Endothelial cell of umbilical vein (primary cell): Measurements from ENCODE around the gene CYGB. TPM values are rescaled to one million over a fixed set of nuclear protein-coding genes. Genes with fewer than 3 reads are reported as not detected.

Experiments used
- BruUV-seq: library from RNA; stranded (reverse); fragments of 400-500 nt; replicated peaks from 2 replicates; lab custom pipeline; 2021; lab: Mats Ljungman, UMichigan
- CTCF ChIA-PET: fragments of 300-600, 350-600 bp; sonication (Branson Sonifier 250); formaldehyde crosslinking; loops from one replicate; lab custom pipeline; 2021; ENCODE audit warnings: antibody characterized with exemption, inconsistent platforms; lab: Charles Lee
- POLR2A ChIA-PET: fragments of 300-600, 350-600 bp; sonication (Branson Sonifier 250); formaldehyde crosslinking; loops from one replicate; lab custom pipeline; 2021; ENCODE audit warnings: antibody characterized with exemption, inconsistent platforms; lab: Charles Lee
- DNase-seq: peaks from one replicate; pipeline ENCODE4 v3.0.0-alpha.2; 2011; ENCODE audit warnings: low read depth, low spot score
- FAIRE-seq: peaks from 2 replicates; lab custom pipeline; 2011; peaks lifted over from hg19 to GRCh38; lab: Jason Lieb, UNC
- H2AFZ ChIP-seq: 2 replicates; pipeline ENCODE4 v1.6.0; 2012; ENCODE audit warnings: low read depth, low read length, control low read depth, inconsistent platforms
- H3K27ac ChIP-seq: 2 replicates; pipeline ENCODE4 v1.5.1; 2011; ENCODE audit warnings: low read depth, mild to moderate bottlenecking, control low read depth, low read length, moderate library complexity; ENCODE audit not compliant: insufficient read depth
- H3K27me3 ChIP-seq, 2 experiments: 2 replicates each; pipeline versions ENCODE4 v1.6.0 to v1.6.1; 2011; ENCODE audit warnings: low read length in 2 of 2, mixed read lengths in 1 of 2; ENCODE audit not compliant: control insufficient read depth in 2 of 2, insufficient read depth in 2 of 2
- H3K36me3 ChIP-seq, 2 experiments: 2 replicates in 1 of 2; 3 replicates in 1 of 2; pipeline ENCODE4 v1.5.1; 2011; ENCODE audit warnings: low read length in 2 of 2, mild to moderate bottlenecking in 1 of 2, moderate library complexity in 1 of 2; ENCODE audit not compliant: control insufficient read depth in 2 of 2, insufficient read depth in 2 of 2; ENCODE audit errors: extremely low read depth in 1 of 2
- H3K4me1 ChIP-seq: 3 replicates; pipeline ENCODE4 v1.5.1; 2011; ENCODE audit warnings: mild to moderate bottlenecking, low read length; ENCODE audit not compliant: control insufficient read depth, insufficient read depth; ENCODE audit errors: extremely low read depth
- H3K4me2 ChIP-seq: 2 replicates; pipeline ENCODE4 v1.6.1; 2011; ENCODE audit warnings: low read length, control low read depth, mixed read lengths; ENCODE audit not compliant: insufficient read depth
- H3K4me3 ChIP-seq, 3 experiments: fragments of 200-600 bp in 1 of 3; sonication (generic), shearing (Covaris generic) in 1 of 3; replicated peaks in 1 of 3; 2 replicates each; pipeline ENCODE4 v1.5.1; 2011 to 2016; ENCODE audit warnings: control low read depth in 3 of 3, low read length in 3 of 3, mild to moderate bottlenecking in 2 of 3, inconsistent platforms in 1 of 3, low read depth in 1 of 3, moderate library complexity in 1 of 3; ENCODE audit not compliant: insufficient read depth in 1 of 3
- H3K79me2 ChIP-seq: 2 replicates; pipeline ENCODE4 v1.6.0; 2012; ENCODE audit warnings: low read length, inconsistent platforms; ENCODE audit not compliant: control insufficient read depth, insufficient read depth
- H3K9ac ChIP-seq: replicated peaks from 2 replicates; pipeline ENCODE3; 2011; ENCODE audit warnings: low read length, control low read depth; ENCODE audit not compliant: insufficient read depth; ENCODE audit errors: extremely low read depth
- H3K9me1 ChIP-seq: replicated peaks from 3 replicates; pipeline ENCODE4 v1.6.0; 2011; ENCODE audit warnings: mild to moderate bottlenecking, low read length; ENCODE audit not compliant: control insufficient read depth, insufficient read depth; ENCODE audit errors: extremely low read depth
- H3K9me3 ChIP-seq: replicated peaks from 2 replicates; pipeline ENCODE4 v1.5.1; 2012; ENCODE audit warnings: low read length, inconsistent platforms; ENCODE audit not compliant: control insufficient read depth, insufficient read depth
- H4K20me1 ChIP-seq: replicated peaks from 2 replicates; pipeline ENCODE3; 2011; ENCODE audit warnings: mild to moderate bottlenecking, low read length; ENCODE audit not compliant: control insufficient read depth, insufficient read depth; ENCODE audit errors: extremely low read depth
- CTCF ChIP-seq, 2 donors: IDR thresholded peaks; 1 replicate in 1 of 2; 2 replicates in 1 of 2; pipeline ENCODE4 v1.5.1; 2011; ENCODE audit warnings: low read length in 2 of 2, mild to moderate bottlenecking in 2 of 2, moderate library complexity in 2 of 2, control low read depth in 1 of 2, inconsistent platforms in 1 of 2, low read depth in 1 of 2; ENCODE audit not compliant: insufficient read depth in 1 of 2; ENCODE audit errors: extremely low read depth in 1 of 2
- EZH2 ChIP-seq: IDR thresholded peaks from 2 replicates; pipeline ENCODE4 v1.6.1; 2012; ENCODE audit warnings: borderline replicate concordance, low read depth, mild to moderate bottlenecking, moderate library complexity, low read length, inconsistent platforms; ENCODE audit not compliant: severe bottlenecking
- FOS ChIP-seq: IDR thresholded peaks from 2 replicates; pipeline ENCODE4 v1.6.1; 2011; ENCODE audit warnings: mild to moderate bottlenecking, low read length, moderate library complexity, borderline replicate concordance; ENCODE audit not compliant: insufficient read depth
- GATA2 ChIP-seq: IDR thresholded peaks from 2 replicates; pipeline ENCODE4 v1.7.0; 2011; ENCODE audit warnings: low read depth, mild to moderate bottlenecking, moderate library complexity, mixed read lengths, low read length; ENCODE audit not compliant: insufficient read length, insufficient read depth
- JUN ChIP-seq: IDR thresholded peaks from 2 replicates; pipeline ENCODE4 v1.6.1; 2011; ENCODE audit warnings: borderline replicate concordance, low read depth; ENCODE audit not compliant: insufficient read length, insufficient read depth
- MYC ChIP-seq: IDR thresholded peaks from one replicate; pipeline ENCODE4 v1.6.1; 2011; ENCODE audit warnings: mild to moderate bottlenecking, low read depth, low read length
- POLR2A ChIP-seq: IDR thresholded peaks from 2 replicates; pipeline ENCODE4 v1.6.1; 2012; ENCODE audit warnings: low read depth, mild to moderate bottlenecking, control low read depth, low read length
- POLR2AphosphoS5 ChIP-seq: IDR thresholded peaks from 2 replicates; pipeline ENCODE4 v1.6.1; 2012; ENCODE audit warnings: low read depth, mild to moderate bottlenecking, control low read depth, low read length, moderate library complexity; ENCODE audit not compliant: insufficient read depth
- dilution Hi-C: fragments of 300-500 bp; cut with MboI; formaldehyde crosslinking; loops from one replicate; pipeline ENCODE4 v1.15.0; 2019; ENCODE audit warnings: low sequenced_read_pairs; ENCODE audit not compliant: extremely low pct_ligation_motif_present
- intact Hi-C: fragments of 100-400 bp; cut with micrococcal nuclease; formaldehyde crosslinking; loops from one replicate; pipeline ENCODE4 v1.10.0; 2022
- polyA plus RNA-seq, 4 experiments: library from polyadenylated mRNA; depleted of rRNA in 3 of 4; stranded (reverse) in 3 of 4; unstranded in 1 of 4; fragments of >200 nt; gene quantifications; 2 replicates each; pipeline versions ENCODE4 v1.2.1 to v1.2.3, GENCODE V29; 2011 to 2012; ENCODE audit warnings: missing spikeins in 1 of 4
- total RNA-seq: library from RNA; stranded (reverse); gene quantifications from 2 replicates; pipeline ENCODE4 v1.2.3, GENCODE V29; 2021
- TF ChIP-seq, protein P1 (sequence below): IDR thresholded peaks from 2 replicates; pipeline ENCODE4 v1.6.1; 2011; ENCODE audit not compliant: insufficient read depth, insufficient read length

Gene CYGB
- total and polyA plus RNA-seq, 2 donors (not counting 3 experiments of a cell fraction or from before 2014, with no cell fraction given), result 0.22 to 0.91 TPM

DNA sequence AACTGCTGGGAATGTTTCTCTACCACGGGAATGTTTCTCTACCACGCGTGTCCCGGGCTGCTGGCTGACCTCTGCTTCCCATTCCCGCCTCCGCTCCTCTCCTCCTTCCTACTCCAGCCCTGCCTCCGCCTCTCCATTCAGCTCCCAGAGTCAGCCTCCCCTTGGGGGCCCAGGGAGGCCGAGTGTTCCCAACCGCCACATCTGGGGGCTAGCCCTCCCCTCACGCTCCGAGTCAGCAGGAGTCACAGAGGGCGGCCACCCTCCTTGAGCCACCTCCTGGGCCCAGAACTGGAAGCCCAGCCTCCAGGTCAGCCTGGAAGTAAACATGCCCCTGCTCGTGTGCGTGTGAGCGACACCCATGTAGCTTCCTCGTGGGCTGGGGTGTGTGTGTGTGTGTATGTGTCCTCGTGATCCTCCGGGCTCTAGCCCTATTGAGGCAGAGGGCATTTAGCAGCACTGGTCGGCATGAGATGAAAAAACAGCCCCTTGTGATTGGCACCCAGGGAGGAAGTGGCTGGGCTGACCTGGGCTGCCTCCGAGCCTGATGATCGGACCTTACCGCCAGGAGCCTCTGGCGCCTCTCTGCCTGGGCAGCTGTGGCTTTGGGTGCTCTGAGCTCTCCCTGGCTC, 7.3 kb downstream of the CYGB start:
- no peaks in the 10 kb centered on the region for H4K20me1 ChIP-seq
- no peak overlapping the region for H3K4me2 ChIP-seq
- TF ChIP-seq CTCF (IDR thresholded peaks at IDR 0.05; ENCODE audit: extremely low read depth in 1 of 2, insufficient read depth in 1 of 2, low read depth in 1 of 2, low read length in 2 of 2) (no peak), POLR2A (no peak), FOS (no peak), JUN (no peak), POLR2AphosphoS5 (no peak), GATA2 (no peak), MYC (no peak), EZH2 (no peak)
- TF ChIP-seq, protein P1, sequence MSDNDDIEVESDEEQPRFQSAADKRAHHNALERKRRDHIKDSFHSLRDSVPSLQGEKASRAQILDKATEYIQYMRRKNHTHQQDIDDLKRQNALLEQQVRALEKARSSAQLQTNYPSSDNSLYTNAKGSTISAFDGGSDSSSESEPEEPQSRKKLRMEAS, result no peak
- dilution Hi-C loops (no loop called here), intact Hi-C loops (no loop called here)
- H3K79me2 ChIP-seq, result no peaks in the 10 kb centered on the region
- no peaks in the 10 kb centered on the region for H3K36me3 ChIP-seq
- no TSS peak for BruUV-seq
- H3K27me3 ChIP-seq, result no peaks in the 10 kb centered on the region
- FAIRE-seq, result no peak
- H3K9ac ChIP-seq, result peak overlapping the region; percentile 0
- peak; percentile 30 for DNase-seq
- no peaks in the 10 kb centered on the region for H3K9me1 ChIP-seq
- H3K9me3 ChIP-seq, result no peaks in the 10 kb centered on the region
- peak overlapping the region; percentile 67 for H2AFZ ChIP-seq
- no peak overlapping the region for H3K4me3 ChIP-seq
- CTCF ChIA-PET, result interaction anchor here (1.2 to 4.3 kb wide), 3 partner anchors 10 to 94 kb away, joined by 3 to 60 read pairs (median 23); no protein-coding TSS in a partner anchor
- H3K27ac ChIP-seq, result peak overlapping the region; percentile 10
- H3K4me1 ChIP-seq, result peaks cover 23% of the 10 kb centered on the region
- POLR2A ChIA-PET, result no interaction called here
